CD4-positive, alpha-beta T cell (primary cell): Measurements from ENCODE around the gene SKA2. TPM values are rescaled to one million over a fixed set of nuclear protein-coding genes. Genes with fewer than 3 reads are reported as not detected.
"Not testable (repeated sequence)": the region's sequence is repeated elsewhere in the genome, so short reads cannot be mapped to it uniquely, and the experiment has no call there.

ENCODE experiments used
- ATAC-seq: fragments of 200-7000 bp; cut with Tn5 transposase; one replicate; pipeline ENCODE4 v1.10.0; 2022; ENCODE audit warnings: mild to moderate bottlenecking; ENCODE audit not compliant: poor library complexity
- CTCF ChIA-PET: fragments of 350-600 bp; sonication (Branson Sonifier 250); formaldehyde crosslinking; loops from one replicate; lab custom pipeline; 2021; ENCODE audit warnings: antibody characterized with exemption, inconsistent platforms; lab: Charles Lee
- POLR2A ChIA-PET: fragments of 350-600 bp; sonication (Branson Sonifier 250); formaldehyde crosslinking; loops from one replicate; lab custom pipeline; 2021; ENCODE audit warnings: antibody characterized with exemption, inconsistent platforms; lab: Charles Lee
- DNase-seq, 14 experiments: peaks; one replicate each; pipeline ENCODE4 v3.0.0-alpha.2; 2013 to 2020; ENCODE audit warnings: mixed read lengths in 2 of 14
- H3K27ac ChIP-seq, 2 donors: one replicate each; pipeline versions ENCODE4 v1.5.1 to v1.7.0; 2013; ENCODE audit warnings: low read length in 2 of 2, low read depth in 1 of 2, mild to moderate bottlenecking in 1 of 2
- H3K27me3 ChIP-seq, 2 experiments: 1 replicate in 1 of 2; 2 replicates in 1 of 2; pipeline versions ENCODE4 v1.6.1 to v1.7.0; 2013; ENCODE audit warnings: low read length in 2 of 2, control low read depth in 1 of 2, mild to moderate bottlenecking in 1 of 2, moderate library complexity in 1 of 2; ENCODE audit not compliant: insufficient read depth in 2 of 2, control insufficient read depth in 1 of 2
- H3K36me3 ChIP-seq: one replicate; pipeline ENCODE4 v1.6.1; 2013; ENCODE audit warnings: low read length, control low read depth; ENCODE audit not compliant: insufficient read depth
- H3K4me1 ChIP-seq: one replicate; pipeline ENCODE4 v1.6.1; 2013; ENCODE audit warnings: low read length, control low read depth; ENCODE audit not compliant: insufficient read depth
- H3K4me3 ChIP-seq: one replicate; pipeline ENCODE4 v1.5.1; 2013; ENCODE audit warnings: mild to moderate bottlenecking, low read length, moderate library complexity
- H3K9me3 ChIP-seq, 2 experiments: 1 replicate in 1 of 2; 2 replicates in 1 of 2; pipeline versions ENCODE4 v1.6.1 to v1.7.0; 2013; ENCODE audit warnings: low read length in 2 of 2, mild to moderate bottlenecking in 2 of 2, control low read depth in 1 of 2, moderate library complexity in 1 of 2; ENCODE audit not compliant: control insufficient read depth in 1 of 2, insufficient read depth in 1 of 2
- H3K27ac Mint-ChIP-seq: one replicate; pipeline ENCODE4 v1.8.0; 2020; ENCODE audit warnings: mixed read lengths
- H3K27me3 Mint-ChIP-seq: one replicate; pipeline ENCODE4 v1.8.0; 2021; ENCODE audit warnings: mixed read lengths
- H3K36me3 Mint-ChIP-seq: one replicate; pipeline ENCODE4 v1.8.0; 2021; ENCODE audit warnings: low read depth, mixed read lengths
- H3K4me1 Mint-ChIP-seq: one replicate; pipeline ENCODE4 v1.8.0; 2021; ENCODE audit warnings: low read depth, mixed read lengths
- H3K4me3 Mint-ChIP-seq: one replicate; pipeline ENCODE4 v1.8.0; 2020; ENCODE audit warnings: mild to moderate bottlenecking, mixed read lengths
- H3K9me3 Mint-ChIP-seq: one replicate; pipeline ENCODE4 v1.8.0; 2020; ENCODE audit warnings: mixed read lengths
- intact Hi-C, 2 experiments: fragments of 100-400 bp; cut with DNase I in 1 of 2; cut with micrococcal nuclease in 1 of 2; formaldehyde crosslinking; loops; one replicate each; pipeline versions ENCODE4 v1.15.1 to v1.9.0; 2023 to 2025; cut with DNase I, micrococcal nuclease
- total RNA-seq, 174 experiments: library from RNA in 2 of 174; stranded (reverse) in 2 of 174; gene quantifications; one replicate each; pipeline ENCODE4 v1.2.3 and lab custom pipeline; 2021 to 2026
- TF ChIP-seq, protein P1 (sequence below): fragments of 200-600 bp; IDR thresholded peaks from one replicate; pipeline ENCODE4 v1.8.0; 2022; ENCODE audit warnings: antibody characterized with exemption, mild to moderate bottlenecking

Gene SKA2
- total RNA-seq, 2 experiments from 2014 or later = 5.2 to 7.7 TPM

DNA sequence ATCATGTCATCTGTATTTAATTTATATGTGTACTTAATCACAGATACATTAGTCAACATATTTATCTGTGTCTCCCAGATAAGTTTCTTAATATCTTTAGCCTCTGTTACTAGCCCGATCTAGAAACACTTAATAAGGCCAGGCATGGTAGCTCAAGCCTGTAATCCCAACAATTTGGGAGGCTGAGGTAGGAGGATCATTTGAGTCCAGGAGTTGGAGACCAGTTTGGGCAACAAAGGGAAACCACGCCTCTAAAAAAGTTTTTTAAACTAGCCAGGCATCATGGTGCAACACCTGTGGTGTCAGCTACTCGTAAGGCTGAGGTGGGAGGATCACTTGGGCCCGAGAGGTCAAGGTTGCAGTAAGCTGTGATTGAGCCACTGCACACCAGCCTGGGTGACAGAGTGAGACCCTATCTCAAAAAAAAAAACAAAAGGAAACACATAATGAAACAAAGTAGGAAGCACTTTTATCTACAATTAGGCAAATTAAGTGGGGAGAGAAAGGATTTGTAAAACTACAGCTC, 9.4 kb downstream of the SKA2 start:
- H3K4me3 ChIP-seq = no peak overlapping the region
- H3K27me3 ChIP-seq = no peaks in the 10 kb centered on the region
- peaks cover 30% of the 10 kb centered on the region for H3K4me1 Mint-ChIP-seq
- ChIA-PET CTCF (interaction anchor here (0.6 kb wide), 1 partner anchor 475 kb away, joined by 4 read pairs; no protein-coding TSS in a partner anchor), POLR2A (interaction anchor here (1.5 kb wide), 1 partner anchor 10 kb away, joined by 6 read pairs; the partner anchor contains the start of genes PRR11 and SKA2)
- ATAC-seq = no peak
- H3K36me3 ChIP-seq = peaks cover 9% of the 10 kb centered on the region
- no peak overlapping the region for H3K27ac ChIP-seq
- no peaks in the 10 kb centered on the region for H3K27me3 Mint-ChIP-seq
- H3K4me1 ChIP-seq = peaks cover 8% of the 10 kb centered on the region
- H3K9me3 Mint-ChIP-seq = no peaks in the 10 kb centered on the region
- peaks cover 12% of the 10 kb centered on the region for H3K36me3 Mint-ChIP-seq
- H3K27ac Mint-ChIP-seq = no peak overlapping the region
- no peaks in the 10 kb centered on the region for H3K9me3 ChIP-seq
- no peak for DNase-seq
- TF ChIP-seq, protein P1, sequence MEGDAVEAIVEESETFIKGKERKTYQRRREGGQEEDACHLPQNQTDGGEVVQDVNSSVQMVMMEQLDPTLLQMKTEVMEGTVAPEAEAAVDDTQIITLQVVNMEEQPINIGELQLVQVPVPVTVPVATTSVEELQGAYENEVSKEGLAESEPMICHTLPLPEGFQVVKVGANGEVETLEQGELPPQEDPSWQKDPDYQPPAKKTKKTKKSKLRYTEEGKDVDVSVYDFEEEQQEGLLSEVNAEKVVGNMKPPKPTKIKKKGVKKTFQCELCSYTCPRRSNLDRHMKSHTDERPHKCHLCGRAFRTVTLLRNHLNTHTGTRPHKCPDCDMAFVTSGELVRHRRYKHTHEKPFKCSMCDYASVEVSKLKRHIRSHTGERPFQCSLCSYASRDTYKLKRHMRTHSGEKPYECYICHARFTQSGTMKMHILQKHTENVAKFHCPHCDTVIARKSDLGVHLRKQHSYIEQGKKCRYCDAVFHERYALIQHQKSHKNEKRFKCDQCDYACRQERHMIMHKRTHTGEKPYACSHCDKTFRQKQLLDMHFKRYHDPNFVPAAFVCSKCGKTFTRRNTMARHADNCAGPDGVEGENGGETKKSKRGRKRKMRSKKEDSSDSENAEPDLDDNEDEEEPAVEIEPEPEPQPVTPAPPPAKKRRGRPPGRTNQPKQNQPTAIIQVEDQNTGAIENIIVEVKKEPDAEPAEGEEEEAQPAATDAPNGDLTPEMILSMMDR = no peak
- intact Hi-C loops = no loop called here
- no peak overlapping the region for H3K4me3 Mint-ChIP-seq

DNA sequence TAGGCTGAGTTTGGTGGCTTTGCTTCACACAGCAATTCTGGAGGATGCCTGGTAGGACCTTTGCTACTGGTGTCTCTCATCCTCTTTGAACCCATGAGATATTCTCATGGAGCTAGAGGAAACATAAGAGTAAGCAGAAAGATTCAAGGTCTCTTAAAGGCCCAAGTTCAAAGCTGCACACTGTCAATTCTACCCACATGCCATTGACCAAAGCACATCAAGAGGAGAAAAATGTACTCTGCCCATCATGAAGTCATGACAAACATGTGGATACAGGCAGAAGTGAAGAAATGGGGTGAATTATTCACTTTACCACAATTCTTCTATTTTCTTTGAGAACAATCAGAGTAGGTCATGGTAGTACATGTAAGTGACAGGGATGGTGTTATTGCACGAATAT, 13.1 kb downstream of the SKA2 start:
- no peak overlapping the region for H3K27ac ChIP-seq
- Mint-ChIP-seq H3K4me1 (peaks cover 9% of the 10 kb centered on the region), H3K27me3 (no peaks in the 10 kb centered on the region), H3K4me3 (no peak overlapping the region), H3K27ac (no peak overlapping the region), H3K9me3 (no peaks in the 10 kb centered on the region), H3K36me3 (peaks cover 12% of the 10 kb centered on the region)
- intact Hi-C loops = no loop called here
- H3K36me3 ChIP-seq = peaks cover 9% of the 10 kb centered on the region
- no peaks in the 10 kb centered on the region for H3K9me3 ChIP-seq
- ChIA-PET POLR2A (no interaction called here), CTCF (no interaction called here)
- no peaks in the 10 kb centered on the region for H3K4me1 ChIP-seq
- H3K4me3 ChIP-seq = no peak overlapping the region
- DNase-seq = no peak
- TF ChIP-seq, protein P1 = no peak
- no peaks in the 10 kb centered on the region for H3K27me3 ChIP-seq
- no peak for ATAC-seq

- Histone ChIP-seq H3K27ac (no peak overlapping the region), H3K9me3 (no peaks in the 10 kb centered on the region), H3K4me3 (no peak overlapping the region), H3K36me3 (peaks cover 7% of the 10 kb centered on the region), H3K27me3 (no peaks in the 10 kb centered on the region), H3K4me1 (no peaks in the 10 kb centered on the region)
- Mint-ChIP-seq H3K4me3 (no peak overlapping the region), H3K4me1 (peaks cover 3% of the 10 kb centered on the region), H3K36me3 (peaks cover 8% of the 10 kb centered on the region), H3K9me3 (no peaks in the 10 kb centered on the region), H3K27ac (no peak overlapping the region), H3K27me3 (no peaks in the 10 kb centered on the region)
- ATAC-seq = no peak
- ChIA-PET POLR2A (no interaction called here), CTCF (no interaction called here)
- intact Hi-C loops = no loop called here
- DNase-seq = no peak
- TF ChIP-seq, protein P1 = no peak
These were observed 15.0 kb downstream of the SKA2 start for GRCh38 chr17:59139939-59140338.

DNA sequence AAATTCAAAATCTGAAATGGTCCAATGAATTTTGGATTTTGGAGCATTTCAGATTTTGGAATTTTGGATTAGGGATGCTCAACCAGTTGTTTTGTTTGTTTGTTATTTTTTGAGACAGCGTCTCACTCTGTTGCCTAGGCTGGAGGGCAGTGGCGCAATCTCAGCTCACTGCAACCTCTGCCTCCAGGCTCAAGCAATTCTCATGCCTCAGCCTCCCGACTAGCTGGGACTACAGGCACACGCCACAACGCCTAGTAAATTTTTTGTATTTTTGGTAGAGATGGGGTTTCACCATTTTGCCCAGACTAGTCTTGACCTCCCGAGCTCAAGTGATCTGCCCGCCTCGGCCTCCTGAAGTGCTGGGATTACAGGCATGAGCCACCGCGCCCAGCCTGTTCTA, 16.6 kb downstream of the SKA2 start:
- DNase-seq, intact Hi-C loops, H3K9me3 ChIP-seq, H3K9me3 Mint-ChIP-seq, H3K36me3 ChIP-seq, H3K27me3 Mint-ChIP-seq, CTCF ChIA-PET, ATAC-seq, H3K4me3 Mint-ChIP-seq, H3K27ac ChIP-seq, H3K4me3 ChIP-seq, H3K4me1 Mint-ChIP-seq, H3K36me3 Mint-ChIP-seq, H3K27me3 ChIP-seq, H3K27ac Mint-ChIP-seq, H3K4me1 ChIP-seq: not testable (repeated sequence)
- POLR2A ChIA-PET = interaction anchor here (0.9 kb wide), 1 partner anchor 23 kb away, joined by 3 read pairs; no protein-coding TSS in a partner anchor
